HEK293 (cell line): Measurements from ENCODE around the gene FXYD6.
A peak's percentile ranks its signal among the peaks of the same experiment; 100 is the strongest.

Source experiments
- CTCF ChIA-PET: fragments of 350-600 bp; formaldehyde crosslinking; extraction: SDS; loops from one replicate; lab custom pipeline; 2021; ENCODE audit warnings: antibody characterized with exemption; lab: Yijun Ruan, JAX
- POLR2A ChIA-PET: fragments of 300-600 bp; formaldehyde crosslinking; extraction: SDS; loops from one replicate; lab custom pipeline; 2020; ENCODE audit warnings: antibody characterized with exemption, inconsistent platforms; lab: Yijun Ruan, JAX
- H3K27ac ChIP-seq: fragments of 200-500 bp; sonication (Bioruptor generic); 2 replicates; pipeline ENCODE4 v1.5.1; 2014; ENCODE audit warnings: low read depth, low read length, control low read depth, inconsistent platforms; ENCODE audit errors: extremely low read depth
- H3K36me3 ChIP-seq, 2 experiments: fragments of 200-500 bp in 1 of 2; sonication (Bioruptor generic) in 1 of 2; 1 replicate in 1 of 2; 2 replicates in 1 of 2; pipeline ENCODE4 v1.5.1; 2014 to 2017; ENCODE audit warnings: inconsistent platforms in 2 of 2, low read length in 2 of 2; ENCODE audit not compliant: control insufficient read depth in 2 of 2, insufficient read depth in 1 of 2
- H3K4me1 ChIP-seq: fragments of 200-500 bp; sonication (Bioruptor generic); 2 replicates; pipeline ENCODE4 v1.5.1; 2014; ENCODE audit warnings: mild to moderate bottlenecking, low read length, inconsistent platforms; ENCODE audit not compliant: control insufficient read depth, insufficient read depth
- H3K4me3 ChIP-seq: 2 replicates; pipeline ENCODE4 v1.5.1; 2011; ENCODE audit warnings: low read depth, mild to moderate bottlenecking, control low read depth, low read length, moderate library complexity
- H3K9me3 ChIP-seq: fragments of 200-500 bp; sonication (Bioruptor generic); 2 replicates; pipeline ENCODE4 v1.5.1; 2014; ENCODE audit warnings: low read depth, low read length, inconsistent platforms; ENCODE audit not compliant: control insufficient read depth, insufficient read depth
- BCL11A ChIP-seq: fragments of 450-650 bp; formaldehyde crosslinking; IDR thresholded peaks from 2 replicates; pipeline ENCODE4 v1.5.1; 2016; ENCODE audit warnings: low read depth, missing biosample characterization, missing genetic modification characterization
- EGR2 ChIP-seq: fragments of 450-650 bp; formaldehyde crosslinking; IDR thresholded peaks from 2 replicates; pipeline ENCODE4 v1.5.1; 2016; ENCODE audit warnings: low read depth, missing biosample characterization, missing genetic modification characterization
- GLI4 ChIP-seq: fragments of 450-650 bp; formaldehyde crosslinking; IDR thresholded peaks from 2 replicates; pipeline ENCODE4 v1.5.1; 2016; ENCODE audit warnings: missing biosample characterization, missing genetic modification characterization
- HOXA7 ChIP-seq: sonication (generic); formaldehyde crosslinking; IDR thresholded peaks from 2 replicates; pipeline ENCODE4 v1.8.1; 2022; ENCODE audit warnings: missing genetic modification reagents, borderline replicate concordance
- MZF1 ChIP-seq: fragments of 450-650 bp; formaldehyde crosslinking; IDR thresholded peaks from 2 replicates; pipeline ENCODE4 v1.5.1; 2017; ENCODE audit warnings: missing biosample characterization, missing genetic modification characterization, borderline replicate concordance
- OSR2 ChIP-seq: fragments of 450-650 bp; formaldehyde crosslinking; IDR thresholded peaks from 2 replicates; pipeline ENCODE4 v1.5.1; 2016; ENCODE audit warnings: missing biosample characterization, missing genetic modification characterization
- SP2 ChIP-seq: fragments of 450-650 bp; formaldehyde crosslinking; IDR thresholded peaks from 2 replicates; pipeline ENCODE4 v1.5.1; 2016; ENCODE audit warnings: missing biosample characterization, missing genetic modification characterization
- TCF7L2 ChIP-seq: IDR thresholded peaks from 2 replicates; pipeline ENCODE4 v1.6.1; 2011; ENCODE audit warnings: low read depth, mild to moderate bottlenecking, inconsistent platforms, low read length, moderate library complexity, borderline replicate concordance
- ZFHX2 ChIP-seq: fragments of 450-650 bp; formaldehyde crosslinking; conservative IDR thresholded peaks from 2 replicates; pipeline ENCODE4 v1.5.1; 2016; ENCODE audit warnings: missing biosample characterization, missing genetic modification characterization
- ZFP3 ChIP-seq: fragments of 450-650 bp; formaldehyde crosslinking; IDR thresholded peaks from 2 replicates; pipeline ENCODE4 v1.5.1; 2016; ENCODE audit warnings: low read depth, missing biosample characterization, missing genetic modification characterization
- ZFP69B ChIP-seq: fragments of 450-650 bp; formaldehyde crosslinking; IDR thresholded peaks from 2 replicates; pipeline ENCODE4 v1.5.1; 2016; ENCODE audit warnings: missing biosample characterization, missing genetic modification characterization
- ZNF114 ChIP-seq: fragments of 450-650 bp; formaldehyde crosslinking; IDR thresholded peaks from 2 replicates; pipeline ENCODE4 v1.5.0; 2017; ENCODE audit warnings: missing biosample characterization, missing genetic modification characterization
- ZNF155 ChIP-seq: fragments of 450-650 bp; formaldehyde crosslinking; IDR thresholded peaks from 2 replicates; pipeline ENCODE4 v1.5.1; 2016; ENCODE audit warnings: missing biosample characterization, missing genetic modification characterization
- ZNF221 ChIP-seq: fragments of 450-650 bp; formaldehyde crosslinking; IDR thresholded peaks from 2 replicates; pipeline ENCODE4 v1.5.1; 2017; ENCODE audit warnings: missing biosample characterization, missing genetic modification characterization, borderline replicate concordance
- ZNF23 ChIP-seq: fragments of 450-650 bp; formaldehyde crosslinking; IDR thresholded peaks from 2 replicates; pipeline ENCODE4 v1.5.1; 2016; ENCODE audit warnings: missing biosample characterization, missing genetic modification characterization, borderline replicate concordance
- ZNF266 ChIP-seq: fragments of 450-650 bp; formaldehyde crosslinking; IDR thresholded peaks from 2 replicates; pipeline ENCODE4 v1.5.1; 2016; ENCODE audit warnings: missing biosample characterization, missing genetic modification characterization, low read depth
- ZNF366 ChIP-seq: fragments of 450-650 bp; formaldehyde crosslinking; conservative IDR thresholded peaks from 2 replicates; pipeline ENCODE4 v1.5.1; 2016; ENCODE audit warnings: missing biosample characterization, missing genetic modification characterization
- ZNF521 ChIP-seq: fragments of 450-650 bp; formaldehyde crosslinking; IDR thresholded peaks from 2 replicates; pipeline ENCODE4 v1.5.1; 2017; ENCODE audit warnings: missing biosample characterization, mild to moderate bottlenecking, missing genetic modification characterization
- ZNF544 ChIP-seq: fragments of 450-650 bp; formaldehyde crosslinking; IDR thresholded peaks from 2 replicates; pipeline ENCODE4 v1.5.0; 2017; ENCODE audit warnings: missing biosample characterization, missing genetic modification characterization
- ZNF623 ChIP-seq: fragments of 450-650 bp; formaldehyde crosslinking; IDR thresholded peaks from 2 replicates; pipeline ENCODE4 v1.5.1; 2016; ENCODE audit warnings: missing biosample characterization, missing genetic modification characterization
- ZNF626 ChIP-seq: fragments of 450-650 bp; sonication (Bioruptor Pico); formaldehyde crosslinking; IDR thresholded peaks from 2 replicates; pipeline ENCODE4 v1.5.1; 2018; ENCODE audit warnings: missing biosample characterization, missing genetic modification characterization, inconsistent platforms
- ZNF777 ChIP-seq: fragments of 450-650 bp; formaldehyde crosslinking; IDR thresholded peaks from 2 replicates; pipeline ENCODE4 v1.5.1; 2017; ENCODE audit warnings: missing biosample characterization, missing genetic modification characterization, borderline replicate concordance
- ZSCAN23 ChIP-seq: fragments of 450-650 bp; formaldehyde crosslinking; IDR thresholded peaks from 2 replicates; pipeline ENCODE4 v1.5.1; 2016; ENCODE audit warnings: missing biosample characterization, missing genetic modification characterization
- ZXDB ChIP-seq: fragments of 450-650 bp; formaldehyde crosslinking; IDR thresholded peaks from 2 replicates; pipeline ENCODE4 v1.5.1; 2016; ENCODE audit warnings: missing biosample characterization, missing genetic modification characterization
- TF ChIP-seq, protein P1 (sequence below): fragments of 450-650 bp; formaldehyde crosslinking; IDR thresholded peaks from 2 replicates; pipeline ENCODE4 v1.5.1; 2016; ENCODE audit warnings: missing biosample characterization, missing genetic modification characterization
- TF ChIP-seq, protein P2 (sequence below): fragments of 450-650 bp; formaldehyde crosslinking; IDR thresholded peaks from 2 replicates; pipeline ENCODE4 v1.5.1; 2017; ENCODE audit warnings: missing biosample characterization, missing genetic modification characterization
- TF ChIP-seq, protein P3 (sequence below): fragments of 450-650 bp; IDR thresholded peaks from 2 replicates; pipeline ENCODE4 v1.5.1; 2018; ENCODE audit warnings: missing biosample characterization, missing genetic modification characterization

FXYD6 gene

DNA sequence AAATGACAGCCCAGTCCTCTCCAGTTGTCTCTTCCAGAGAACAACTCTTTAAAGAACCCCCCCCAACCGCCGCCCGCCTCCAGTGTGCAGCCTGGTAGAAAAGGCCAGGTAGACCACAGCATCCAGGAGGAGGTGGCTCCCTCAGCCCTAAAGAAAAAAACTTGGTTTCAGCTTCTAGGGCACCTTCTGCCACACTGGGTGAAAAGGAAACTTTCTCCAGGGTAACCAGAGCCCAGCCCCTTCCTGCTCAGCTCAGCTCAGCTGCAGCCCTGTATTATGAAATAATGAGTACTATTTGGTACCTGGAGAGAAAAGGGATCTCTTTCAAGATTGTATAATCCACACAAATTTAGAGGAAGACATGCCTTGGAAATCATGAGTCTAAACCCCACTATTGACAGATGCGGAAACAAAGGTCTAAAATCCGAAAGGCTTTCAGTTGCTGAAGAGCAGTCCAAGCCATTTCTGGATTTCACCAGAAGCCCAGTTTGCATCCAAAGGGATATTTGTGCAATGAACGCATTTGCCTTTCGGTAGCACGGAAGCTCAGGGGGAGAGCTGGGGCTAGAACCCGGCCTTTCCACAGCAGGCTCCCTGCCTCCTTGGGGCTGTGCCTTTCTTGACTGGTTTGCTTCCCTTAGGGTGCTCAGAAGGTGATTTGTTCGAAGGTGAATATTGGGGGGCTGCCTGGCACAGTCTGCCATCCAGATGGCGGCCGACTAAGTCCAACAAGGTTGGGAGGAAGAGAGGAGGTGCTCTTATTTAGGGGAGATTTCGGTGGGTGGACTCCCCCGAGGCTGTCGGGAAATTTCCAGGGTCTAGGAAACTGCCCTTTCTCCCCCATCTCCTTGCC is 3.3 kb downstream of the FXYD6 start:
- Histone ChIP-seq H3K4me3 (no peak overlapping the region), H3K4me1 (no peaks in the 10 kb centered on the region), H3K9me3 (no peaks in the 10 kb centered on the region), H3K27ac (no peak overlapping the region), H3K36me3 (no peaks in the 10 kb centered on the region)
- ChIA-PET POLR2A (no interaction called here), CTCF (interaction anchor here (0.6 to 2.8 kb wide), 2 partner anchors 53 to 74 kb away, joined by 3 to 10 read pairs; no protein-coding TSS in a partner anchor)
- no peak for TF ChIP-seq ZNF623
- TF ChIP-seq HOXA7 (CRISPR knock-in tag): no peak
- TF ChIP-seq ZNF266 (tag by site-specific recombination): no peak
- no peak for TF ChIP-seq GLI4 (tag by site-specific recombination)
- no peak for TF ChIP-seq TCF7L2
- TF ChIP-seq, protein P1, sequence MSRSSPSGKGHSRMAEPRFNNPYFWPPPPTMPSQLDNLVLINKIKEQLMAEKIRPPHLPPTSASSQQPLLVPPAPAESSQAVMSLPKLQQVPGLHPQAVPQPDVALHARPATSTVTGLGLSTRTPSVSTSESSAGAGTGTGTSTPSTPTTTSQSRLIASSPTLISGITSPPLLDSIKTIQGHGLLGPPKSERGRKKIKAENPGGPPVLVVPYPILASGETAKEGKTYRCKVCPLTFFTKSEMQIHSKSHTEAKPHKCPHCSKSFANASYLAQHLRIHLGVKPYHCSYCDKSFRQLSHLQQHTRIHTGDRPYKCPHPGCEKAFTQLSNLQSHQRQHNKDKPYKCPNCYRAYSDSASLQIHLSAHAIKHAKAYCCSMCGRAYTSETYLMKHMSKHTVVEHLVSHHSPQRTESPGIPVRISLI (tag by site-specific recombination): no peak
- TF ChIP-seq MZF1 (tag by site-specific recombination): no peak
- TF ChIP-seq ZNF626: no peak
- no peak for TF ChIP-seq ZFHX2
- no peak for TF ChIP-seq ZNF366 (tag by site-specific recombination)
- TF ChIP-seq ZSCAN23: no peak
- TF ChIP-seq ZNF155 (tag by site-specific recombination): no peak
- no peak for TF ChIP-seq OSR2 (tag by site-specific recombination)
- TF ChIP-seq ZNF221 (tag by site-specific recombination): no peak

DNA sequence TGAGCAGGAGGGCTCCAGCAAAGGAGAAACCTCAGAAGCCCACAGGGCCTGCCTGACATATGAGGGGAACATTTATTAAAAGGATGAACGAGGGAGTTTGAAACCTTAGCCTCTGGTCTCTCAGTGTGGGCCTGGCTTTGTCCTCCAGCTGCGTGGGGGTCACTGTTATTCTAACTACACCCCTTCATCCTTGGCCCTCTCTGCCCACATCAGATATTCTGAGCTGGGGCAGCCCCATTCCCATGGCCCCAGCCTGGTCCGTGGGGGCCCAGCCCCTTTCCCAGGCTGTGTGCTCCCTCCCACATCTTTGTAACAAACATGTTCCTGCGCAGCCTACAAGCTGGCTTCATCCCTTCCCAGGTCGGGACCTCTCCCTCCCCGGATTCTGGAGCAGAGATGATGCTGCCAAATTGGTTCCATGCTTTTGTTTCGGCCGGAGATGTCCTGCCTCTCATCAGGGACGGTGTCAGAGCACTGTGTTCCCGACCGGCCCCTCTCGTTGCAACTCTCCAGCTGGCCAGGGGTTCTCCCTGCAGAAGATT is 4.0 kb downstream of the FXYD6 start:
- no peaks in the 10 kb centered on the region for H3K9me3 ChIP-seq
- CTCF ChIA-PET: interaction anchor here (0.9 to 2.8 kb wide), 2 partner anchors 30 to 75 kb away, joined by 6 to 10 read pairs; no protein-coding TSS in a partner anchor
- H3K4me1 ChIP-seq: no peaks in the 10 kb centered on the region
- no peak overlapping the region for H3K4me3 ChIP-seq
- POLR2A ChIA-PET: no interaction called here
- TF ChIP-seq ZFP3 (tag by site-specific recombination) (no peak), EGR2 (tag by site-specific recombination) (peak; percentile 78), BCL11A (no peak), ZNF114 (tag by site-specific recombination) (no peak), ZXDB (no peak), ZNF155 (tag by site-specific recombination) (no peak), ZFHX2 (peak; percentile 79)
- H3K27ac ChIP-seq: no peak overlapping the region
- no peaks in the 10 kb centered on the region for H3K36me3 ChIP-seq

DNA sequence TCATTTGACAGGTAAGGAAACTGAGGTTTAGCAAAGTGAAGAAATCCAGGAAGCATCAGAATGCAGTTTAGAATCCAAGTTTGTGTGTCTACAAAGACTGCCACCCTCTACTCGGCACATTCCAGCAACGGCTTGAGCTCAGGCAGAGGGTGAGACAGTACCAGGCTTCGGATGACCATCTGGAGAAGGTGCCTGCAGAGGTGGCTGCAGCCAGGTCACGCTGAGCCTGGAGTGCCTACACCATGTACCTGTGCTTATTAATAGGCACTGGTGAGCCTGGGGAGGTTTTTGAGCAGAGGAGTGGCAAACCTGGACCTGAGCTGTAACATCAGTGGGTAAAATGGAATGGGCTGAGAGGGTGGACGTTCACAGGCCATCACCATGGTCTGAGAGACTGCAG is 4.7 kb downstream of the FXYD6 start:
- Histone ChIP-seq H3K4me3 (no peak overlapping the region), H3K27ac (no peak overlapping the region), H3K9me3 (no peaks in the 10 kb centered on the region), H3K4me1 (no peaks in the 10 kb centered on the region), H3K36me3 (no peaks in the 10 kb centered on the region)
- ChIA-PET POLR2A (no interaction called here), CTCF (interaction anchor here (0.9 to 2.8 kb wide), 2 partner anchors 29 to 75 kb away, joined by 6 to 10 read pairs; no protein-coding TSS in a partner anchor)
- TF ChIP-seq ZNF777: no peak
- TF ChIP-seq SP2 (tag by site-specific recombination): no peak
- TF ChIP-seq ZNF544 (tag by site-specific recombination): no peak
- TF ChIP-seq, protein P2, sequence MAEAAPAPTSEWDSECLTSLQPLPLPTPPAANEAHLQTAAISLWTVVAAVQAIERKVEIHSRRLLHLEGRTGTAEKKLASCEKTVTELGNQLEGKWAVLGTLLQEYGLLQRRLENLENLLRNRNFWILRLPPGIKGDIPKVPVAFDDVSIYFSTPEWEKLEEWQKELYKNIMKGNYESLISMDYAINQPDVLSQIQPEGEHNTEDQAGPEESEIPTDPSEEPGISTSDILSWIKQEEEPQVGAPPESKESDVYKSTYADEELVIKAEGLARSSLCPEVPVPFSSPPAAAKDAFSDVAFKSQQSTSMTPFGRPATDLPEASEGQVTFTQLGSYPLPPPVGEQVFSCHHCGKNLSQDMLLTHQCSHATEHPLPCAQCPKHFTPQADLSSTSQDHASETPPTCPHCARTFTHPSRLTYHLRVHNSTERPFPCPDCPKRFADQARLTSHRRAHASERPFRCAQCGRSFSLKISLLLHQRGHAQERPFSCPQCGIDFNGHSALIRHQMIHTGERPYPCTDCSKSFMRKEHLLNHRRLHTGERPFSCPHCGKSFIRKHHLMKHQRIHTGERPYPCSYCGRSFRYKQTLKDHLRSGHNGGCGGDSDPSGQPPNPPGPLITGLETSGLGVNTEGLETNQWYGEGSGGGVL (tag by site-specific recombination): no peak
- no peak for TF ChIP-seq ZFP69B (tag by site-specific recombination)
- TF ChIP-seq ZNF521 (tag by site-specific recombination): no peak
- no peak for TF ChIP-seq ZSCAN23
- TF ChIP-seq, protein P3, sequence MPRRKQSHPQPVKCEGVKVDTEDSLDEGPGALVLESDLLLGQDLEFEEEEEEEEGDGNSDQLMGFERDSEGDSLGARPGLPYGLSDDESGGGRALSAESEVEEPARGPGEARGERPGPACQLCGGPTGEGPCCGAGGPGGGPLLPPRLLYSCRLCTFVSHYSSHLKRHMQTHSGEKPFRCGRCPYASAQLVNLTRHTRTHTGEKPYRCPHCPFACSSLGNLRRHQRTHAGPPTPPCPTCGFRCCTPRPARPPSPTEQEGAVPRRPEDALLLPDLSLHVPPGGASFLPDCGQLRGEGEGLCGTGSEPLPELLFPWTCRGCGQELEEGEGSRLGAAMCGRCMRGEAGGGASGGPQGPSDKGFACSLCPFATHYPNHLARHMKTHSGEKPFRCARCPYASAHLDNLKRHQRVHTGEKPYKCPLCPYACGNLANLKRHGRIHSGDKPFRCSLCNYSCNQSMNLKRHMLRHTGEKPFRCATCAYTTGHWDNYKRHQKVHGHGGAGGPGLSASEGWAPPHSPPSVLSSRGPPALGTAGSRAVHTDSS: no peak
- no peak for TF ChIP-seq ZNF23
